Kidney (tissue), 14 donors: ENCODE results near the gene RGSL1. TPM values are rescaled to one million over a fixed set of nuclear protein-coding genes. Genes with fewer than 3 reads are reported as not detected.

Experiments
- DNase-seq, 5 donors: peaks; one replicate each; pipeline ENCODE4 v3.0.0-alpha.2; 2013 to 2020
- FAIRE-seq: peaks from 2 replicates; lab custom pipeline; 2012; peaks lifted over from hg19 to GRCh38; lab: Jason Lieb, UNC
- H3K27ac ChIP-seq, 2 donors: one replicate each; pipeline ENCODE4 v1.7.0; 2013; ENCODE audit warnings: low read depth in 2 of 2, low read length in 2 of 2, inconsistent platforms in 1 of 2
- H3K27me3 ChIP-seq: one replicate; pipeline ENCODE4 v1.7.1; 2013; ENCODE audit warnings: low read length, inconsistent platforms; ENCODE audit not compliant: control insufficient read depth, insufficient read depth
- H3K36me3 ChIP-seq, 3 donors: one replicate each; pipeline versions ENCODE4 v1.7.0 to v1.7.1; 2013; ENCODE audit warnings: low read length in 3 of 3, control low read depth in 1 of 3, inconsistent platforms in 1 of 3; ENCODE audit not compliant: insufficient read depth in 3 of 3, control insufficient read depth in 2 of 3
- H3K4me1 ChIP-seq, 3 donors: one replicate each; pipeline versions ENCODE4 v1.7.0 to v1.7.1; 2013; ENCODE audit warnings: low read length in 3 of 3, inconsistent platforms in 1 of 3, low read depth in 1 of 3; ENCODE audit not compliant: control insufficient read depth in 2 of 3, insufficient read depth in 2 of 3
- H3K4me3 ChIP-seq, 3 donors: one replicate each; pipeline versions ENCODE4 v1.7.0 to v1.8.1; 2013; ENCODE audit warnings: low read length in 3 of 3, control low read depth in 1 of 3, inconsistent platforms in 1 of 3
- H3K9ac ChIP-seq, 3 donors: one replicate each; pipeline versions ENCODE4 v1.7.0 to v1.7.1; 2013; ENCODE audit warnings: low read length in 3 of 3, control low read depth in 1 of 3, inconsistent platforms in 1 of 3
- H3K9me3 ChIP-seq, 3 donors: one replicate each; pipeline versions ENCODE4 v1.7.0 to v1.7.1; 2013; ENCODE audit warnings: low read length in 3 of 3, control low read depth in 1 of 3, inconsistent platforms in 1 of 3; ENCODE audit not compliant: control insufficient read depth in 2 of 3, insufficient read depth in 1 of 3
- intact Hi-C: fragments of 100-400 bp; cut with DNase I; formaldehyde crosslinking; loops from one replicate; pipeline ENCODE4 v1.11.1; 2022
- polyA plus RNA-seq: library from polyadenylated mRNA; stranded (reverse); fragments of 350-450 nt; fragmentation: Illumina TruSeq; extraction: RNeasy Lipid Tissue Mini Kit (QIAGEN cat#74804); gene quantifications from one replicate; pipeline ENCODE4 v1.2.3, GENCODE V29; 2014; ENCODE audit warnings: low read depth, low replicate concordance; ENCODE audit not compliant: insufficient read depth
- total RNA-seq: library from RNA; stranded (reverse); fragmentation: NEBNext Ultra II Directional; extraction: Animal tissue kit (Norgen Biotek cat#: 25700); gene quantifications from one replicate; pipeline ENCODE4 v1.2.1, GENCODE V29; 2021
- TF ChIP-seq, protein P1 (sequence below): IDR thresholded peaks from 3 replicates; pipeline ENCODE4 v1.5.1; 2012; ENCODE audit warnings: mild to moderate bottlenecking, moderate library complexity, borderline replicate concordance; ENCODE audit not compliant: insufficient read depth; ENCODE audit errors: extremely low read depth
- donor health status: control.
- donor health status: control.
- donor health status: control.
- donor health status: control.
- donor health status: control.
- donor health status: DM: yes; HTN: yes; CAD: no.
- donor health status: Normal renal cell carcinoma (clear cell type).

RGSL1 gene
- total and polyA plus RNA-seq, 2 donors from 2014 or later = not detected

DNA sequence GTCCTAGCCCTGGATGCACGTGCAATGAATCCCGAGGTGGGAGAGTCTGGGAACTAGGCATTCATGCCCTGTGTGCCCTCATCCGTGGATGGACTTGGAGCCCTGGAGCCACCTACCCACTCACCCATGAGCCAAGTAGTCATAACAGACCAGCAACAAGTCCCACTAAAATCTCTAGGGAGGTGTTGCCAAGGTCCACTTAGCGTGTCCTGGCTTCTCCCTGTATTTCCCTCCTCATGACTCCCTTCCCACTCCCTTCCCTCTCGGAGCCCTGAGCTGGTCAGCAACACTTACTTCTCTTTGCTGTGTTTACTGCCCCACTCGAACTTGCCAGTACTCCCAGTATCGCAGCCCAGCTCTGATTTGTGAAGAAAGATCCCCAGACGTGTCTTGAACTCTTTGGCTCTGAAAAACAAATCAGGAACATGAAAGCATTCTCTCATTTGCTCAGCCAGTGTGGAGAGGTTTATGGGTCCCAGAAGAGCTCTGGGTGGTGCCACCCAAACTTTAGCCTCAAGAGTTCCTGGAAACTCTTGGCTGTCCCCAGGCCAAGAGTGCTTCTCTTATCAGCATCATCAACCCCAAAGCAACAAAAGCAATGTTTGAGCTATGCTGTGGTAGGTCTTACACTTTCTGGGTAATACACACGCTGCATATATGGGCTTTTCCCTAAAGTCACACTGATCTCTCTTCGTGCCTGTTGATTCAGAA lies 153.1 kb downstream of the RGSL1 start:
- peak overlapping the region in 2 of 3 donors; percentile 15 to 35 for H3K9ac ChIP-seq
- TF ChIP-seq, protein P1, sequence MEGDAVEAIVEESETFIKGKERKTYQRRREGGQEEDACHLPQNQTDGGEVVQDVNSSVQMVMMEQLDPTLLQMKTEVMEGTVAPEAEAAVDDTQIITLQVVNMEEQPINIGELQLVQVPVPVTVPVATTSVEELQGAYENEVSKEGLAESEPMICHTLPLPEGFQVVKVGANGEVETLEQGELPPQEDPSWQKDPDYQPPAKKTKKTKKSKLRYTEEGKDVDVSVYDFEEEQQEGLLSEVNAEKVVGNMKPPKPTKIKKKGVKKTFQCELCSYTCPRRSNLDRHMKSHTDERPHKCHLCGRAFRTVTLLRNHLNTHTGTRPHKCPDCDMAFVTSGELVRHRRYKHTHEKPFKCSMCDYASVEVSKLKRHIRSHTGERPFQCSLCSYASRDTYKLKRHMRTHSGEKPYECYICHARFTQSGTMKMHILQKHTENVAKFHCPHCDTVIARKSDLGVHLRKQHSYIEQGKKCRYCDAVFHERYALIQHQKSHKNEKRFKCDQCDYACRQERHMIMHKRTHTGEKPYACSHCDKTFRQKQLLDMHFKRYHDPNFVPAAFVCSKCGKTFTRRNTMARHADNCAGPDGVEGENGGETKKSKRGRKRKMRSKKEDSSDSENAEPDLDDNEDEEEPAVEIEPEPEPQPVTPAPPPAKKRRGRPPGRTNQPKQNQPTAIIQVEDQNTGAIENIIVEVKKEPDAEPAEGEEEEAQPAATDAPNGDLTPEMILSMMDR = no peak
- DNase-seq (peak in 2 of 5 donors; percentile 29), FAIRE-seq (no peak)
- H3K36me3 ChIP-seq = no peaks in the 10 kb centered on the region
- no peaks in the 10 kb centered on the region for H3K27me3 ChIP-seq
- H3K4me1 ChIP-seq = peaks cover 0 to 24% (median 0%) of the 10 kb centered on the region in 3 donors
- H3K27ac ChIP-seq = peak overlapping the region; percentile 49 to 79
- no peaks in the 10 kb centered on the region for H3K9me3 ChIP-seq
- intact Hi-C loops = loop anchor here (5.0 kb wide), 1 partner anchor 179 kb away; no protein-coding TSS in a partner anchor
- H3K4me3 ChIP-seq = peak overlapping the region in 2 of 3 donors; percentile 59 to 63

DNA sequence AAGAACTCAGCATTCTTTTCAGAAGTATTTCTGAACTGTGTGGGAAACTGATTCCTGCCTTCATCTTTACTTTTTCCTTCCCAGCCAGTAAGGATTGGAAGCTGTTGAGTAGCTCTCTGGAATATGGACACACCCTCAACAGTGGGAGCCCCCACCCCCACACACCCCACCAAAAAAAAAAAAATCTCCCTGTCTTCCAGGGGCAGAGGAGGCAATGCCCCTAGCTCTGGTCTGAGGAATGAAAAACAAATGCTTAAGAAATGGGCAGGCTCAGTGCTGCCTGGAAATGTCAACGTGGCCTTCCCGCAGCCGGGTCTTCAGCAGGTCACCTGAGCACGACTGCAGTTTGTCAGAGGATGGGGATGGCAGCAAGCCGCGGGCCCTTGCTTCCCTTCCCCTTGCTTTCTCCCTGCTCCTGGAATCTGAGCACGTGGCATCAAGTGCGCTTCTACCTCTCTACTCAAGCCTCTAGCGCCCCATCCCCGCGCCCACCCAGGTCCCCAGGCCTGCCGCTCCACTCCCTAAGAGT lies 153.8 kb downstream of the RGSL1 start:
- DNase-seq (peak in 3 of 5 donors; percentile 29 to 39 (median 33)), FAIRE-seq (no peak)
- Histone ChIP-seq H3K9ac (peak overlapping the region in 2 of 3 donors; percentile 15 to 35), H3K4me1 (peaks cover 0 to 24% (median 0%) of the 10 kb centered on the region in 3 donors), H3K36me3 (no peaks in the 10 kb centered on the region), H3K4me3 (peak overlapping the region in 2 of 3 donors; percentile 59 to 63), H3K9me3 (no peaks in the 10 kb centered on the region), H3K27me3 (no peaks in the 10 kb centered on the region), H3K27ac (peak overlapping the region; percentile 74 to 79)
- intact Hi-C loops = loop anchor here (5.0 kb wide), 1 partner anchor 179 kb away; no protein-coding TSS in a partner anchor
- TF ChIP-seq, protein P1 = no peak

DNA sequence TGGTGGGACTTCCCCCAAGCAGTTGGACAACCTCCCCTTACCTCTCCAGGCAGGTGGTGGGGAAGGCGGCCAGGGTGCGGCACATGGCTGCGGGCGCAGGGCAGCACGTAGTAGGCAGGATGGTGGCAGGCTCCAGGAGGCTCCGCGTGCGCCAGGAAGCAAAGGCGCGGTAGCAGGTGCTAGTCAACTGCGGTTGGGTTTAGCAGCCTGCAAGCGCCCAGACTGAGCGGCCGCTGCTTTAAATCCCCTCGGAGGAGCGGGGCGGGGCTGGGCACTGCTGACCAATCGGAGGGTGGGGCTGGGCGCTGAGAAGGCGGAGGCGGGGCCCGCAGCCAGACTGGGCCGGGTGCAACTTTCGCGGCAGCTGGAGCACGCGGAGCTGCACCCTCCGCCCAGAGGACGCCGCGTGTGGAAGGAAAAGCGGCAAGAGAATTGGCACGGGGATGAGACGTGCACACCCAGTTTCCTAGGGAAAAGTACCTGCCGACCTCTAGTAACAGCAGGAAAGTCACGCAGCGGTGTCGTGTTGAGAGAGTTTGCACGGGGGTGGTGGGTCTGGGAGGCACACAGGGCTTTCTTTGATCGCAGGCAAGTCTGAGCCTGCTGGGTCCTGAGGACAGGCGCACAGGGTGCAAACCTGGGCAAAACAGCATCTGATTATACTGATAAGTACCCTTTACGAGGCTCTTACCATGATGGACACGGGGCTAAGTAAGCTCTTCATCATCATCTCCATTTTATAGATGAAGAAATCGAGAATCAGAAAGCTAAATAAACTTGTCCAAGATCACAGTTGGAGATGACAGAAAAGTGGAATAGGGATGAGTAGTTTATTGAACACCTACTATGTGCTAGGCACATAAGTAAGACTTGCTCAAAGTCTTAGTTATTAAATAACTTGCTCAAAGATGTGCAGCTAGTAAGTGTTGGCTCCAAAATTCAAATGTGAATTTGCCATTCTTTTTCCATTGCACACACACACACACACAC lies 154.5 kb downstream of the RGSL1 start, which contains the start of gene RGS16:
RGS16 (minus strand) TSS at position 215 of the 990 bp plus-strand sequence; CDS start at position 85, 130 bp downstream.
- no peaks in the 10 kb centered on the region for H3K9me3 ChIP-seq
- H3K27me3 ChIP-seq = no peaks in the 10 kb centered on the region
- DNase-seq = peak; percentile 91 to 98 (median 92)
- FAIRE-seq = no peak
- peaks cover 0 to 24% (median 0%) of the 10 kb centered on the region in 3 donors for H3K4me1 ChIP-seq
- peak within 1 kb of the TSS; percentile 42 to 63 (median 59) for H3K4me3 ChIP-seq
- TF ChIP-seq, protein P1 = no peak
- peak within 1 kb of the TSS; percentile 74 to 79 for H3K27ac ChIP-seq
- H3K9ac ChIP-seq = peak within 1 kb of the TSS in 2 of 3 donors; percentile 15 to 44
- intact Hi-C loops = loop anchor here (5.0 kb wide), 1 partner anchor 178 kb away; no protein-coding TSS in a partner anchor
- H3K36me3 ChIP-seq = no peaks in the 10 kb centered on the region
